NCI-H69 (cell line): Measurements from ENCODE around the gene NMT2.
A peak's percentile ranks its signal among the peaks of the same experiment; 100 is the strongest.
"Not testable (repeated sequence)": the region's sequence is repeated elsewhere in the genome, so short reads cannot be mapped to it uniquely, and the experiment has no call there.

Source experiments
- DNase-seq: peaks from one replicate; lab custom pipeline; 2025; lab: John Stamatoyannopoulos, UW

Gene NMT2

GRCh38 chr10:15168291-15168785 lies at the start of gene NMT2:
Gene NMT2, minus strand, starts transcription at chr10:15168693. Its CDS starts 81 bp downstream, at chr10:15168612.
- peak; percentile 93 for DNase-seq

- DNase-seq, result no peak
These were observed 48.2 kb upstream of the NMT2 start for GRCh38 chr10:15216700-15217099.

GRCh38 chr10:15214237-15214636 lies 45.7 kb upstream of the NMT2 start:
- no peak for DNase-seq

DNA sequence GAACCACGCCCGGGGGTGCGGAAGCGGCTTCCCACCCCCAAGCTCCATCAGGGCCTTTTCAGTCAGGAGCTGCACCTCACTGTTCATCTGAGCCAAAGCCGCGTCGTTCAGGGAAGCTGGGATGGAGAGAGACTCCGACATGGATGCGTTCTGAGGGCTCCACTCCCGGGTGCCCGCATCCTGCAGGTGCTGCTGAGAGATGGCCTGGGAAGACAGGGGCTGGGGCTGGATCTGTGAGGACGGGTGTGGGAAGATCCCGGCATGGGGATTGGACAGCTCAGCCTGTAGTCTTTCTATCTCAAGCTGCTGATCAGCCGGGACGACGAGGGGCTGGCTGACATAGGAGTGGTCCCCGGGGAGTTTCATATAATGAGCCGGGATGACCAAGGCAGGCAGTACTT lies 45.0 kb upstream of the NMT2 start:
- no peak for DNase-seq

- DNase-seq, result peak; percentile 0
These were observed 43.0 kb upstream of the NMT2 start for GRCh38 chr10:15211464-15211979.

DNA sequence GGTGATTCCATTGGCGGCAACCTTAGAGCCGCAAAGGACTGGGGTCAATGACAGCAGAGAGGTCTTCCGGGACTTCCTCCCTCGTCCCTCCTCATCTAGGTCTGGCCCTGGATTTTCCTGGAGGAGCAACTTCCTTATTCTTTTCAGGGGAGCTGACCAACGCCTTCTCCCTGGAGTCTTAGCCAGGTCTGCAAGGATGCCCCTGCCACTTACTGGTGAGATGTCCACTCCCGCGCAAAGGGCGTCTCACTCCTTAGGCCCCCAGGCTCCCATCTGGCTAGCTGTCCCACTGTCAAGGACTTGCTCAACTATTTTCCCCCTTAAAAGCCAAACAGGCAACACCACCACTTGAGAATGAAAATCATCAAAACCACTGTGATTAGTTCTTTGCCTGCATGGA lies 42.0 kb upstream of the NMT2 start:
- no peak for DNase-seq

DNA sequence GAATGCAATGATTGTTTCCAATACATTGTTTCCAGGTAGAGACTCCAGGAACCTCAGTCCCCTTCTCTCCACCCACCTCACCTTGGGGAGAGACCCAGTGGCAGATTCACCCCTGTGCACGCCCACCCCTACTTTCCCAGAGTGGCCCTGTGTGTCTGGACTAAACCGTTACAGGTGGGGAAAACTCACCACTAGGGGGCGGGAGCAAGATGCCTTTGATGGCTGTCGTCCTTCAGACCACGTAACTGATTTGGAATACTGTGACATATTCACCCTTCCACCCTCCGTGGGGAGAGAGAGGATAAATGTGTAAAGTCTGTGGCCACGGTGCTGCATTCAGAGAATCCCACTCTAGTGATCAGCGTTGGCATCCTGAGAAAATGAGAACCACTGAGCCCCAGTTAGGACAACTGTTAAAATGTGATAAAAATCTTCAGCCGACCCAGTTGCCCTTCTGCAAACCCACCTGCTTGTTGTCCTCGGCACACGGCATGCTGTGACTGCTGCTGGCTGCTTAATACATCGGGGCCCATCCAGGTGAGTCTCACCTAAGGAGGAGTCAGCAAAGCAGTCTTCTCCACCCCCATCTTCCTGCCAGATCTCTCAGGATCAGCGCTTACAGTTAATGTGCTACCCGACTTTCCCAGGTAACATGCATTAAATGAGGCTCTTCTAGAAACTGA lies 41.5 kb upstream of the NMT2 start:
- peak; percentile 80 for DNase-seq

GRCh38 chr10:15208221-15208620 lies 39.7 kb upstream of the NMT2 start:
- no peak for DNase-seq

DNA sequence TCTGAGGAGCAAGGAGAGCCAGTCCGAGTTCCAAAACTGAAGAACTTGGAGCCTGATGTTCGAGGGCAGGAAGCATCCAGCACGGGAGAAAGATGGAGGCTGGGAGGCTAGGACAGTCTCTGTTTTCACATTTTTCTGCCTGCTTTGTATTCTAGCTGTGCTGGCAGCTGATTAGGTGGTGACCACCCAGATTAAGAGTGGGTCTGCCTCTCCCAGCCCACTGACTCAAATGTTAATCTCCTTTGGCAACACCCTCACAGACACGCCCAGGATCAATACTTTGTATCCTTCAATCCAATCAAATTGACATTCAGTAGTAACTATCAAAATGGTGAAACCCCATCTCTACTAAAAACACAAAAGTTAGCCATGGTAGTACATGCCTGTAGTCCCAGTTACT lies 38.9 kb upstream of the NMT2 start:
- DNase-seq, result not testable (repeated sequence)

DNA sequence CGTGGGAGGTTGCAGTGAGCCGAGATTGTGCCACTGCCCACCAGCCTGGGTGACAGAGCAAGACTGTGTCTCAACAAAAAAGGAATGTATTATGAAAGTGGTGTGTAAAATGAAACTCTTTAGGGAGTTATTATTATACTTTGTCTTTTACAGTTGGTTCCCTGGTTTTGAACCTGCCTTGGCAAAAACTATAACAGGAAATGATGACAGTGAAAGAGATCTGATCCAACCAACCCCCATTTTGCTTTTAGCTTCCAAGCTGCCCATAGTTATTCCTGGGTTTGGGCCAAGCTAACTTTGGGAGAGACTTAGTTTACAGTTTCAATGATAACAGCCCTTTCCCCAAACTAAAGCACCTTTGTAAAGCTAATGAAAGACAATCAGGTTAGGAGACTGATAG lies 34.1 kb upstream of the NMT2 start:
- DNase-seq, result no peak

DNA sequence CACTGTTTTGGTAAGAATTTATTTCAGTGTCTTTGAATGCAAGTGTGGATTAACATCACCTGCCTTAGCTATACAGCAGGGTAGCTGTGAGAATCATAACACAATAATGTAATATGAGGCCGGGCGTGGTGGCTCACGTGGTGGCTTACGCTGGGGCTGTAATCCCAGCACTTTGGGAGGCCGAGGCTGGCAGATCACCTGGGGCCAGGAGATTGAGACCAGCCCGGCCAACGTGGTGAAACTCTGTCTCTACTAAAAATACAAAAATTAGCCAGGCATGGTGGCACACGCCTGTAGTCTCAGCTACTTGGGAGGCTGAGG lies 33.8 kb upstream of the NMT2 start:
- not testable (repeated sequence) for DNase-seq

- no peak for DNase-seq
These were observed 33.3 kb upstream of the NMT2 start for GRCh38 chr10:15201589-15202300.

- no peak for DNase-seq
These were observed 32.1 kb upstream of the NMT2 start for GRCh38 chr10:15200626-15201025.

- no peak for DNase-seq
These were observed 29.4 kb upstream of the NMT2 start for GRCh38 chr10:15197911-15198310.

- DNase-seq, result no peak
These were observed 28.8 kb upstream of the NMT2 start for GRCh38 chr10:15197276-15197675.

DNA sequence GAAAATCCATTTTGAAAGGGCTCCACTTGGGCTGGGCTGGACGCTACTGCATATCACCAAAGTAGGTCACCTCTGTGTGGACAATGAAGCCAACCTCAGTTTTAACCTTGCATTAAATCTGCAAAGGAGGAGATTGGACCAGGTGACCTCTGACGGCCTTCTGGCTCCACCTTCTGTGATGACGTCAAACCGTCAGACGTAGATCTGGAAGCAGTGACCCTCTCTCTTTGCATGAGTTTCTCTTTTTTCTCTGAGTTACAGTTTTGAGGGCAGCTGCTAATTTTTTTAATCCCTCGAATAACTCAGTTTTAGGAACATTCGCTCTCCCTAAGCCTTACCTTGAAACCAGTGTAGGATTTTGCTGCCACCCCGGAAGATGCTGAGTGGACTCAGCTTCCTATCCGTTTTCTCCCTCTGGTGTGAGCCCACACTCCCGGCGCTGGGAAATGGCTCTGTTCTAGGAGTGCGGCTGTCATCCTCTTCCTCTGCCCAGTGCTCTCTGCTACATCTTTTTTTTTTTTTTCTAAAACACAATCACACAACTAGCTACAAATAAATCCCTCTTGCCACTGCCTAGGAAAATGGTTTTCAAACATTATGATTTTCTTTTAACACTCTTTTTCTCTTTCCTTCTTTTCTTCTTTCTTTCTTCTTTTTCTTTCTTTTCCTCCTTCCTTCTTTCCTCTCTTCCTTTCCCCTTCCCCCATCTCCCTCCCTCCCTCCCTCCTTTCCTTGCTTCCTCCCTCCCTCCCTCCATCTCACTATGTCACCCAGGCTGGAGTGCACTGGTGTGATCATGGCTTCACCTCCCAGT lies 27.7 kb upstream of the NMT2 start:
- no peak for DNase-seq

- no peak for DNase-seq
These were observed 20.8 kb upstream of the NMT2 start for GRCh38 chr10:15189133-15189885.

GRCh38 chr10:15188603-15189002 lies 20.1 kb upstream of the NMT2 start:
- no peak for DNase-seq

- no peak for DNase-seq
These were observed 15.4 kb upstream of the NMT2 start for GRCh38 chr10:15183689-15184481.

DNA sequence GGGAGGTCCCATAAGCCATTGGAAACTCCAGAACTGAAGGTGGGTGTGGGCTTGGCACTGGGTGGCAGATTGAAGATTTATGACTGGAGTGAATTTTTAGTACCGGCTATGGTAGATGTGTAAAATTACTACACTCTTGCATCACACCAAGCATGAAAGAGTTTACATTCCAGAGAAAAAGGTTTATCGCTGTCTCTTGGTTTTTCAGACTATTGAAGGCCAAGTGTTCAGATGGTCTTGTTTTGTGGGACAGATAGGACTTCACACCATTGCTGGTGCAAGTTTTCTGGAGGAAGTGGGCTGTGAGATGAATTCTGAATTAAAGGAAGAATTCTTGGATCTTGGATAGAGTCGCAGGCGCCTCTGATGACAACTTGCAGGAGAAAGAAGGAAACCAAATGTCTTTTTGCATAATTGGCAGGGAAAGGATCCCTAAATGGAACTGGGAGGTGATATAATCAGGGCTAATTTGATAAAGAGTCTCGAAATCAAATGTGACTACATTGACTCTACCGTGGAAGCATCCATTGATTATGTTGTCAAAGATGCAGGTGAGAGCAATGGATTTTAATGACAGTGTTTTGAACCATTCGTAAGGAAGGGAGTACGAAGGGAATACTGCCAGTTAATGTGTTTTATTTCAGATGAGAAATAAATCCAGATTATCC lies 14.2 kb upstream of the NMT2 start:
- peak; percentile 2 for DNase-seq
